Stimulated activated CD4-positive, alpha-beta T cell treated with anti-CD3 and anti-CD28 coated beads, Interleukin-4, amount 100 ng/mL, for 4 hours (primary cell): ENCODE data around the gene NRP2.
A peak's percentile ranks its signal among the peaks of the same experiment; 100 is the strongest.

Source experiments
- DNase-seq, 2 experiments: peaks; one replicate each; pipeline ENCODE4 v3.0.0-alpha.2; 2020

Gene NRP2

GRCh38 chr2:205759257-205759656 is 77.0 kb downstream of the NRP2 start:
- no peak for DNase-seq

DNA sequence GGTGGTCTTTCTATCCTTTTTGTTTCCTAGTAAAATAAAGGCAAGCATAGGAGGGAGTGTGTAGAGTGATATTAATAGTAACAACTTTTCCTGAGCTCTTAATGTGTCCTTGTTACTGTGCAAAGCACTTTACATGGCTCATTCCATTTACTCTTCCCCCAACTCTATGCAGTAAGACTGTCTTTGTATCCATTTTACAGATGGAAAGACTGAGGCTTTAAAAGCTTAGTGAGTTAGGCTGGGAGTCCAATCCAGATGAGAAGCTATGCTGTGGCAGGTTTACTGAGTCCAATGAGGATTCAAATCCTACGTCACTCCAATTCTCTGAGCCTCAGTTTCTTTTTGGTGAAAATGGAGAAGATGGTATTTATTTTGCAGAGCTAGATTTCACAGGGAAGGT is 77.4 kb downstream of the NRP2 start:
- DNase-seq: no peak

- DNase-seq: no peak
Measured at GRCh38 chr2:205760157-205760556, 77.9 kb downstream of the NRP2 start.

DNA sequence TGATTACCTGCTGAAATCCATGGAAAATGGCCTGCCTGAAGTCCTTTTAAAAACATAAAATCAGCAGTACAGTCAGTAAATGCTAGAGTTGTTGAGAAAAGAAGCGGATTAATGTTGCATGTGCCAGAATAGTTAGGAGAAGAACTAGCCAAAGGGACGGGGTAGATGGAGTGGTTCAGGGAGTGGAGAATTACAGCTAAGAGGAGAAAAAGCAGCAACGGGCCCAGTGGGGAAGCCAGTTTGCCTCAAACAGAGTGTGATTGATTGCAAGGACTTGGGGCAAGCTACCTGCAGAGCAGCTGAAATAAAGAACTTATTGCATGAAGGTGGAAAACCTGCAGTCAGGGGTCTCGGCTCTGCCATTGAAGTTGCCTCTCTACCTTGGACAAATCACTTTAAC is 79.1 kb downstream of the NRP2 start:
- DNase-seq: no peak

GRCh38 chr2:205762881-205763280 is 80.6 kb downstream of the NRP2 start:
- DNase-seq: no peak

GRCh38 chr2:205763708-205764211 is 81.5 kb downstream of the NRP2 start:
- no peak for DNase-seq

- no peak for DNase-seq
Measured at GRCh38 chr2:205764270-205764746, 82.0 kb downstream of the NRP2 start.

- DNase-seq: no peak
Measured at GRCh38 chr2:205765151-205765550, 82.8 kb downstream of the NRP2 start.

- DNase-seq: peak; percentile 35 to 42
Measured at GRCh38 chr2:205766779-205767359, 84.6 kb downstream of the NRP2 start.

DNA sequence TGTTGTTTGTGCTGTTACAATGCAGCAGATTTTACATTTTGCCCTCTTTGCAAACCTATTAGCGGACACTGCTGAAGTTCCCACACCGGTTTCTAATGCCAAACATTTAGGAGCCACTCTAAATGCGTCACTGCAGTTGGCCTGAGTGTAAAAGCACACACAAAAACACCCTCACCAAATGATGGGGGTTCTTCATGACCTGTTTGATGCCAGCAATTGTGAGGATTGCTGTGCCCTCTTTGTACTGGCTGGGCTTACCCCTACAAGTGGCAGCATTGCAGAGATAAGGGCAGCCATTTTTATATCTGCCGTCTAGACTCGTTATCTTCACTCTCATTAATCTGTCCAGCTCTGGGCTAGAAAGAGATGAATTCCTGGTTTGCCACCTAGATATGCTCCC is 85.3 kb downstream of the NRP2 start:
- DNase-seq: no peak

DNA sequence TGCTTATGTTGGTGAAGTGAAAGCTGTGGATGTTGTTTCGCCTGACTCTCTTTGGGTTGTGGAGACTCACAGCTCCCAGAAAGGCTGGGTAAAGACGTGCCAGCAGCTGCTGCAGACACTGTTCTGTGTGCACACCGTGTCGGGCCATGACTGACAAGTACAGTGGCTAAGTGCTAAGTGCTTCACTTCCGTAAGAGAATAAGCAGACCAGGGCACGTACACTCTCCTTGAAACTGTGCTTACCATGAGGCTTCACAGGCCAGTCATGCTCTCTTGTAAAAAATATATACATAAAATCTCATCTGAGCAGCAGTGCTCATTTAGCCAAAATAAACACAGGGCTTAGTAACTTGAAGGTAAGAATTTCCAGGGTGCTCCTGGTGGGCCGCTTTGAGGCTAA is 86.0 kb downstream of the NRP2 start:
- no peak for DNase-seq

DNA sequence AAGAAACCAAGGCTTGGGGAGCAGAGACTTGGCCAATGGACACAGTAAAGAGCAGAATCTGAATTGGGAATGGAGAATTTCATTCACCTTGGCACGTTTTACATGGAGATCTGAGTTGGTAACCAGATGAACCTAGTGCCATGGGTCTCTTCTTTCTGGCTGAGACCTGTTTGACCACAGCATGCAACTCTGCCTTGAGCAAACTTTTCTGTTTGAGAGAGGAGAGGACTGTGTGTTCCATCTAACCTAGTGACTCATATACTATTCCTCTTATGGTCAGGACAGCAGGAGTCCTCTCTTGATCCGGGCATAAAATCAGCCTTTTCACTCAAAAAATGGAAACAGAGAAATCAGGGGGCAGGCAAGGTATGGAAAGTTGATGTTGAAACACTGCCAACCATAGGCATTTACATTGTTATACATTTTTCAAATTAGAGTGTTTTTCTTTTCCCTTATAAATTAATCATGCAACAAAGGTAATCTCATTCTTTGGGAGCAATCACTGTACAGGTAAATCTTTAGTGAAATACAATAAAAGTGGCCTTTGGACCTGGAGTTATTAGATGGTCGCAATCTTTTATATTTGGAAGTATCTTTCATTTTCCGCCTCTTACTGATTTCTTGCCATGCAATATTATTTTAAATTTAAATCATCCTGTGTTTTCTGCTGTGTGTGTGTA is 86.7 kb downstream of the NRP2 start:
- no peak for DNase-seq

- DNase-seq: no peak
Measured at GRCh38 chr2:205769495-205769850, 87.2 kb downstream of the NRP2 start.

DNA sequence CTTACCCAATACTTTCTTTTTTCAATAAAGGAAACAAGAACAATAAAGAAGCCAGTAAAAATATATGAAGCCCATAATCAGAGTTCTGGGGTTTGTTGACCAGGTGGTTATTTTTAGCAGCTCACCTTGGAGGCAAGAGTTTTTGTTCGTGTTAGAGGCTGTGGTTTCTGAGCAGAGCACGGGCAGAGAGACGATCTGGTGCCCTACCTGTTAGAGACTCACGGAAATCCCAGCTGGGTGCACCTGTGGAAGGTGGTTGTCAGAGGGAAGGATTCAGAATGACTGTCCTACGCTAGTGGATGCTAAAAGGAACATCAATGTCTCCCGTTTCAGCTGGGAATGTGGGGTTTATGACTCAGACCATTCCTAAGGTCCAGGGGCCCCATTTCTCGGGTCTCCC is 87.6 kb downstream of the NRP2 start:
- DNase-seq: no peak

GRCh38 chr2:205770577-205770976 is 88.3 kb downstream of the NRP2 start:
- DNase-seq: no peak

GRCh38 chr2:205771031-205771430 is 88.7 kb downstream of the NRP2 start:
- DNase-seq: no peak

- DNase-seq: no peak
Measured at GRCh38 chr2:205771666-205772065, 89.4 kb downstream of the NRP2 start.

- no peak for DNase-seq
Measured at GRCh38 chr2:205772983-205773382, 90.7 kb downstream of the NRP2 start.

- DNase-seq: no peak
Measured at GRCh38 chr2:205773989-205774388, 91.7 kb downstream of the NRP2 start.

- DNase-seq: no peak
Measured at GRCh38 chr2:205775097-205775877, 93.0 kb downstream of the NRP2 start.

GRCh38 chr2:205776139-205776538 is 93.8 kb downstream of the NRP2 start:
- DNase-seq: no peak

DNA sequence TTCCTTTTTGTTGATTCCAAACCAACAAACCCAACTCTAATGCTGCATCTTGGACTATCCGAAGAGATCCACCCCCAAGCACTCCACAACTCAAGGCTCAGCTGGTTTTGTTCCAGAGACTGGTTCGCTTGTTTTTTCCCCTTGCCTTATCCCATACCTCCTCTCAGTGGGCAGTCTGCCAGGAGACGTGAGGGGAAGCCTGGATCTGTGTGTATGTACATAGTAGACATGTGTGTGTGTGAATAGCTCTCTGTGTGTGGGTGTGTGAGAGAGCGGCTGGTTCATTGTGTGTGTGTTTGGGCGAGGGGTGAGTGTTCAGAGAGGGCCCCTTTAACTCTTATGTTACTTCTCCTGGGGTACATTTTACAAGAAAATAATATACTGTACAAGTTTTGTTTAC is 94.4 kb downstream of the NRP2 start:
- no peak for DNase-seq

DNA sequence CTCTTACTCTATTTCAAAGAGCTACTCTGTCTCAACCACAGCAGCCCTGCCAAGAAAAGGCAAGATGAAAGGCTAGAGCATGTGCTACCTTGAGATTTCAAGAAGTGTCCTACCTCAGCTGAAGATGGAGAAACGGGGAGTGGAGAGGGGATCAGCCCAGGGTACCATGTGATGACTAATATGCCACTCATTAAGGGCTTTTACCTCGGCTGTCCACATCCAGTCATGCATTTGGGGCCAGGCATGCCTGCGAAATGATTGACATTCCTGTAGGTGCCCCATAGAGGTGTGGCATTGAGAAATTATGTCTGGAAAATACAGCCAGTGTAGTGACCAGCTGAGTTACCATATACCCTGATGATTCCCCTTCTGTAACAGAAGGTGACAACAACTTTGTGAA is 96.1 kb downstream of the NRP2 start:
- no peak for DNase-seq

DNA sequence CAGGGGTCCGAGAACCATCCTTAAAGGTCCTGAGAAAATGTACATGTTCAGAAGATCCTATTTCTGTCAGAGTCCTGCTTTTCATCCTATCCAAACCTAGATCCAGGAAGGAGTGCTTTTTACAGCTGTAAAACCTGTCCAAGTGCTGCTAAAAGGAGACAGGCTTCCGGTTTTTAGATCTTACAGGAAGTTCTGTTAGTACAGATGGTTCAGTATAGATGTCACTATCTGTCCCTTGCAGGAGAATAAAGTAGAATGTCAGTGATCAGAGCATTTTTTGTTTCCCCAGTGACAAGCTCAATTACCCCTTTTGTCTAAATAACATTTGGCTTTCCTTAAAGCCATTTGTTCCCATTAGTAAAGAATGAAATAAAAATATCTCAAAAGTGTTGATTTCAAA is 98.3 kb downstream of the NRP2 start:
- no peak for DNase-seq
